Measurements from ENCODE around the gene SMIM30. TPM values are rescaled to one million over a fixed set of nuclear protein-coding genes. Genes with fewer than 3 reads are reported as not detected.

SMIM30 gene
- total RNA-seq, 4 donors from 2014 or later: 34.1 to 68.7 (median 49.8) TPM

- TF ChIP-seq CTCF (IDR thresholded peaks at IDR 0.05; ENCODE audit: low read depth): no peak
These were observed 32.5 kb downstream of the SMIM30 start for GRCh38 chr7:113085781-113086390.

GRCh38 chr7:113084496-113085172, 33.7 kb downstream of the SMIM30 start:
- no peak for TF ChIP-seq CTCF (IDR thresholded peaks at IDR 0.05; ENCODE audit: low read depth)

- no peak for TF ChIP-seq CTCF (IDR thresholded peaks at IDR 0.05; ENCODE audit: low read depth)
These were observed 34.4 kb downstream of the SMIM30 start for GRCh38 chr7:113083816-113084495.

GRCh38 chr7:113083132-113083815, 35.1 kb downstream of the SMIM30 start:
- no peak for TF ChIP-seq CTCF (IDR thresholded peaks at IDR 0.05; ENCODE audit: low read depth)

GRCh38 chr7:113078331-113078730, 40.0 kb downstream of the SMIM30 start:
- no peak for TF ChIP-seq CTCF (IDR thresholded peaks at IDR 0.05; ENCODE audit: low read depth)

- TF ChIP-seq CTCF (IDR thresholded peaks at IDR 0.05; ENCODE audit: low read depth): no peak
These were observed 41.7 kb downstream of the SMIM30 start for GRCh38 chr7:113076703-113077102.

GRCh38 chr7:113071465-113071864, 46.9 kb downstream of the SMIM30 start:
- TF ChIP-seq CTCF (IDR thresholded peaks at IDR 0.05; ENCODE audit: low read depth): no peak

All from subcutaneous adipose tissue (tissue), 4 donors.